ENCODE data around the gene PLCH2. TPM values are rescaled to one million over a fixed set of nuclear protein-coding genes. Genes with fewer than 3 reads are reported as not detected.

PLCH2 gene
- total and polyA plus RNA-seq, 10 of the 15 experiments (the other 5 are each of a cell fraction or from before 2014, with no cell fraction given): 0.03 to 0.73 (median 0.24) TPM; not detected in 3

DNA sequence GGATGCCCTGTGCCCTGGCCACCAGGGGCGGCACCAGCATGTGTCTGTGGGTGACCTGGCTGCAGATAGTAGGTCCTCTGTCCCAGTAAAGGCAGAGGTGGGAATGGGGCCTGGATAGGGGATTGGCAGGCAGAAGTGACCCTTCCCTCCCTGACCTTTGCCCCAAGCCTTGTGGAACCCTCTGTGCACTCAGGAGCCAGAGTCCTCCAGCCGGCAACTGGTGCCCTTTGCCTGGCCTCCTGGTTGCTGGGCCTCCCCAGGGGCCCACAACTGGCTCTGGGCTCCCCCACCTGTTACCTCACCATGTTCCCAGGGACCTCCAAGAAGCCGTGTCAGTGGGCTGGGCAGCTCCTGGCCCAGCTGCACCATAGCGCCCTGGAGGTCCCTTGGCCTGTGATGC lies 10.0 kb downstream of the PLCH2 start:
- H3K4me3 ChIP-seq: no peak overlapping the region
- no peak for ATAC-seq
- WGBS (ENCODE audit: insufficient coverage, insufficient replicate concordance, low lambda C conversion rate, missing lambda C conversion rate): 28% methylated on average over 4 of the region's 4 CpGs

More for the DNA sequence above, 10.0 kb downstream of the PLCH2 start:
- FAIRE-seq: no peak
- BruUV-seq (replicated peaks): no TSS peak
- Histone ChIP-seq H3K4me2 (ENCODE audit: control insufficient read depth, insufficient read depth) (no peak overlapping the region), H3K27me3 (replicated peaks in 1 of 2; ENCODE audit: control insufficient read depth in 2 of 2, insufficient read depth in 2 of 2, low read length in 1 of 2) (no peaks in the 10 kb centered on the region), H3K27ac (ENCODE audit: control insufficient read depth, insufficient read depth) (no peak overlapping the region), H4K20me1 (ENCODE audit: control insufficient read depth, insufficient read depth) (no peaks in the 10 kb centered on the region), H3K79me2 (ENCODE audit: control insufficient read depth, insufficient read depth, low read length) (no peaks in the 10 kb centered on the region), H3K9me3 (replicated peaks; ENCODE audit: control insufficient read depth, insufficient read depth, low read length) (peaks cover 4% of the 10 kb centered on the region; the same call in 1 of the 3 replicates), H3K9ac (ENCODE audit: control insufficient read depth, insufficient read depth, low read length) (no peak overlapping the region), H2AFZ (ENCODE audit: control insufficient read depth, low read depth, low read length) (no peak overlapping the region), H3K4me1 (ENCODE audit: control insufficient read depth, insufficient read depth, low read length) (no peaks in the 10 kb centered on the region), H3K36me3 (ENCODE audit: control insufficient read depth in 2 of 2, insufficient read depth in 2 of 2, low read length in 1 of 2) (no peaks in the 10 kb centered on the region)
- SMC1A ChIA-PET (ENCODE audit: uncharacterized antibody, unreplicated experiment): no interaction called here
- POLR2A ChIA-PET: no interaction called here
- CTCF ChIA-PET: no interaction called here
- no peak for DNase-seq (ENCODE audit: low read depth, low spot score)
- TF ChIP-seq IKZF2 (IDR thresholded peaks at IDR 0.05) (no peak), GABPA (IDR thresholded peaks at IDR 0.05; ENCODE audit: low read depth) (no peak), RAD21 (IDR thresholded peaks at IDR 0.05; ENCODE audit: insufficient read depth, low read depth, low read length) (no peak), ATF2 (IDR thresholded peaks at IDR 0.05; ENCODE audit: low read length) (no peak), ASH2L (IDR thresholded peaks at IDR 0.05; ENCODE audit: borderline replicate concordance, low read depth) (no peak), PBX3 (IDR thresholded peaks at IDR 0.05; ENCODE audit: insufficient replicate concordance, low read depth, low read length) (no peak), MYC (IDR thresholded peaks at IDR 0.05; ENCODE audit: insufficient read depth, insufficient read length, insufficient replicate concordance, low read length, severe bottlenecking) (no peak), STAT3 (IDR thresholded peaks at IDR 0.05; ENCODE audit: low read depth, low read length) (no peak), NR2C2 (IDR thresholded peaks at IDR 0.05; ENCODE audit: borderline replicate concordance, control insufficient read depth, insufficient read length, low read depth) (no peak), PML (IDR thresholded peaks at IDR 0.05; ENCODE audit: low read length) (no peak), SMC3 (IDR thresholded peaks at IDR 0.05; ENCODE audit: borderline replicate concordance, low read length) (no peak), NFXL1 (IDR thresholded peaks at IDR 0.05; ENCODE audit: borderline replicate concordance) (no peak), CUX1 (IDR thresholded peaks at IDR 0.05; ENCODE audit: insufficient replicate concordance, low read depth, low read length) (no peak), ZNF24 (IDR thresholded peaks at IDR 0.05) (no peak), KLF5 (IDR thresholded peaks at IDR 0.05; ENCODE audit: partially characterized antibody) (no peak), TARDBP (IDR thresholded peaks at IDR 0.05; ENCODE audit: borderline replicate concordance) (no peak), RAD51 (IDR thresholded peaks at IDR 0.05) (no peak), FOXM1 (IDR thresholded peaks at IDR 0.05; ENCODE audit: low read depth, low read length) (no peak), RELA (IDR thresholded peaks at IDR 0.05; ENCODE audit: borderline replicate concordance, partially characterized antibody) (no peak)
- RAD21 ChIA-PET (ENCODE audit: unreplicated experiment): no interaction called here
- in situ Hi-C loops (cut with MboI): no loop called here
- intact Hi-C loops (cut with micrococcal nuclease; ENCODE audit: unreplicated experiment): no loop called here

All from GM12878 (cell line).